Subcutaneous abdominal adipose tissue (tissue), 5 donors: Measurements from ENCODE around the gene RXRA.

Experiments
- H3K27ac ChIP-seq: one replicate; pipeline ENCODE4 v1.7.0; 2013; ENCODE audit warnings: low read depth, mild to moderate bottlenecking, inconsistent platforms, low read length, moderate library complexity
- H3K27me3 ChIP-seq, 5 donors: one replicate each; pipeline ENCODE4 v1.7.0; 2013; ENCODE audit warnings: low read length in 5 of 5, inconsistent platforms in 1 of 5; ENCODE audit not compliant: control insufficient read depth in 5 of 5, insufficient read depth in 4 of 5
- H3K36me3 ChIP-seq, 5 donors: one replicate each; pipeline ENCODE4 v1.7.0; 2013; ENCODE audit warnings: low read length in 5 of 5; ENCODE audit not compliant: control insufficient read depth in 5 of 5, insufficient read depth in 5 of 5
- H3K4me1 ChIP-seq, 5 donors: one replicate each; pipeline ENCODE4 v1.7.0; 2013; ENCODE audit warnings: low read length in 5 of 5, mild to moderate bottlenecking in 3 of 5, moderate library complexity in 1 of 5; ENCODE audit not compliant: control insufficient read depth in 5 of 5, insufficient read depth in 5 of 5
- H3K4me3 ChIP-seq, 5 donors: one replicate each; pipeline ENCODE4 v1.7.0; 2013; ENCODE audit warnings: low read length in 5 of 5, low read depth in 1 of 5
- H3K9ac ChIP-seq, 5 donors: one replicate each; pipeline ENCODE4 v1.7.0; 2013; ENCODE audit warnings: low read length in 5 of 5, mild to moderate bottlenecking in 4 of 5, moderate library complexity in 3 of 5
- H3K9me3 ChIP-seq, 5 donors: one replicate each; pipeline ENCODE4 v1.7.0; 2013; ENCODE audit warnings: low read length in 5 of 5; ENCODE audit not compliant: control insufficient read depth in 5 of 5
- donor health status: healthy.
- donor health status: healthy.
- donor health status: healthy.
- donor health status: healthy.
- donor health status: healthy.

Gene RXRA

GRCh38 chr9:134378901-134379338 lies 52.7 kb downstream of the RXRA start:
- H3K27me3 ChIP-seq, result no peaks in the 10 kb centered on the region
- peak overlapping the region in 2 of 5 donors; percentile 48 to 51 for H3K9ac ChIP-seq
- H3K36me3 ChIP-seq, result peaks cover 0 to 3% (median 0%) of the 10 kb centered on the region in 5 donors
- H3K4me1 ChIP-seq, result peaks cover 28 to 99% (median 95%) of the 10 kb centered on the region in 5 donors
- peak overlapping the region in 2 of 5 donors; percentile 14 to 32 for H3K4me3 ChIP-seq
- peak overlapping the region; percentile 41 for H3K27ac ChIP-seq
- no peaks in the 10 kb centered on the region for H3K9me3 ChIP-seq

DNA sequence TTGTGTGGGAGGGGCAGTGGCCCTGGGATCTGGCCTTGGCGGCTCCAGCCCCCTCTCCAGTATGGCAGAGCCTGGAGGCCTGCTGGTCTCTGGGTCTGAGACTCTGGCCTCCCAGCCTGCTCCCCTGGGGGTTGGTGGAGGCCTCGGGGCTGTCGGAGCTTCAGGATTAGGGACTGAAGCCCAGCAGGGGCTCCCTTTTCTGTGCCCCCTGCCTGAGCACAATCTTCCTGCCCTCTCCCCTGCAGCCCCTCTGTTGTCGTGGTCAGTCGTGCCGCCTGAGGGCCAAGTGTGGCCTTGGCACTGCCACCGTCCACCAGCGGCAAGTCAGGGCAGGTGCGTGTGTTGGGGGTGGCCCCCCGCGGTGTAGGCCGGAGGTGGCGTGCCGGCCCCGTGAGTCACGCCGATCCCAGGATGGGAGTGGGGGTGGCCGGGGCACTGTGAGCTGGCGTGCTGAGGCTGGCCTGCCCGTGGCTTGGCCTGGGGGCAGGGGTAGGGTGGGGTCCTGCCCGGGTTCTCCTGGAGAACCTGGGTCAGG lies 53.6 kb downstream of the RXRA start:
- no peak overlapping the region for H3K27ac ChIP-seq
- peaks cover 25 to 99% (median 95%) of the 10 kb centered on the region in 5 donors for H3K4me1 ChIP-seq
- H3K27me3 ChIP-seq, result no peaks in the 10 kb centered on the region
- peaks cover 0 to 3% (median 0%) of the 10 kb centered on the region in 5 donors for H3K36me3 ChIP-seq
- no peak overlapping the region for H3K4me3 ChIP-seq
- no peaks in the 10 kb centered on the region for H3K9me3 ChIP-seq
- peak overlapping the region in 2 of 5 donors; percentile 3 to 59 for H3K9ac ChIP-seq

- Histone ChIP-seq H3K4me3 (no peak overlapping the region), H3K27ac (no peak overlapping the region), H3K27me3 (no peaks in the 10 kb centered on the region), H3K4me1 (peaks cover 22 to 99% (median 96%) of the 10 kb centered on the region in 5 donors), H3K36me3 (peaks cover 0 to 3% (median 0%) of the 10 kb centered on the region in 5 donors), H3K9me3 (no peaks in the 10 kb centered on the region), H3K9ac (no peak overlapping the region)
These were observed 54.5 kb downstream of the RXRA start for GRCh38 chr9:134380542-134381271.

GRCh38 chr9:134381272-134381661 lies 55.0 kb downstream of the RXRA start:
- peak overlapping the region in 1 of 5 donors; percentile 47 for H3K9ac ChIP-seq
- no peak overlapping the region for H3K27ac ChIP-seq
- peaks cover 19 to 99% (median 97%) of the 10 kb centered on the region in 5 donors for H3K4me1 ChIP-seq

DNA sequence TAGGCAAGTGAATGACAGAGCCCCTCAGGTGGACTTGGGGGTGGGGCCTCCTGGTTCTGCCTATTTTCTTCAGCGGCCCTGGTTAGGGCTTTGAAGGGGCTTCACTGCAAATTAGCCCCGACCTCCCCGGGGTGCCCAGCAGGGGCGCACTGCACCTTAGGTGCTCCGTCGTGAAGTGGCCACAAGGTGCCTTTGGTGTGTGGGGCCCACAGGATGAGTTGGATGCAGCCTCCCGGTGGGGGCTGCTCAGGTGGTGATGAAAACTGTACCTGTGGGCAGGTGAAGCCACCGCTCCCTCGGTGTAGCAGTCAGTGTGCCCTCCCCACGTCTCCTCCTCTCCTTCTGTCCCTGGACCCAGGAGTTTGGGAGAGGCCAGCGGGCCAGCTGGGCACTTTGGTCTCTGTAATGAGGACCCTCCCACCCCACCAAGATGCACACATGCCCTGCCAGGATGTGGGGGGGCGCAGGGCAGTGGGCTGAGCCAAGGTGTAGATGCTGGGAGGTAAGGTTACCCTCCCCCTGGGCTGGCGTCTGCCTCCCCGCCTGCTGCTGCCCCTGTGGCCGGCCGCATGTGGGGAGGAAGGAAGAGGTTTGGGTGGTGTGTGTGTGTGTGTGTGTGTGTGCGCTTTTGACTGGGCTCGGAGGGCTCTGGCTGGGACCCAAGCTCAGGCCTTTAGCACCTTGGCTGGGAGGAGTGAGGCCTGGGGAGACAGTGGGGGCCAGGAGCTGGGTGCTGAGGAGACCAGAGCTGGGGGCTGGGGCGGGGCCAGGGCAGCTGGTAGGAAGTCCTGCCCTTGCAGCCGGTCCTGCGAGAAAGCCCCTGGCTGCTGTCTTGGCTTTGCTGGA lies 55.6 kb downstream of the RXRA start:
- Histone ChIP-seq H3K36me3 (peaks cover 0 to 3% (median 0%) of the 10 kb centered on the region in 5 donors), H3K4me3 (no peak overlapping the region), H3K4me1 (peaks cover 15 to 99% (median 97%) of the 10 kb centered on the region in 5 donors), H3K9me3 (no peaks in the 10 kb centered on the region), H3K27ac (no peak overlapping the region), H3K9ac (peak overlapping the region in 3 of 5 donors; percentile 2 to 47 (median 47)), H3K27me3 (no peaks in the 10 kb centered on the region)

More at GRCh38 chr9:134381272-134381661, 55.0 kb downstream of the RXRA start:
- Histone ChIP-seq H3K27me3 (no peaks in the 10 kb centered on the region), H3K36me3 (peaks cover 0 to 3% (median 0%) of the 10 kb centered on the region in 5 donors), H3K9me3 (no peaks in the 10 kb centered on the region), H3K4me3 (no peak overlapping the region)

- Histone ChIP-seq H3K36me3 (peaks cover 0 to 3% (median 0%) of the 10 kb centered on the region in 5 donors), H3K4me3 (no peak overlapping the region), H3K4me1 (peaks cover 14 to 99% (median 97%) of the 10 kb centered on the region in 5 donors), H3K9ac (peak overlapping the region in 3 of 5 donors; percentile 2 to 47 (median 47)), H3K27ac (no peak overlapping the region), H3K9me3 (no peaks in the 10 kb centered on the region), H3K27me3 (no peaks in the 10 kb centered on the region)
These were observed 56.5 kb downstream of the RXRA start for GRCh38 chr9:134382733-134383132.

DNA sequence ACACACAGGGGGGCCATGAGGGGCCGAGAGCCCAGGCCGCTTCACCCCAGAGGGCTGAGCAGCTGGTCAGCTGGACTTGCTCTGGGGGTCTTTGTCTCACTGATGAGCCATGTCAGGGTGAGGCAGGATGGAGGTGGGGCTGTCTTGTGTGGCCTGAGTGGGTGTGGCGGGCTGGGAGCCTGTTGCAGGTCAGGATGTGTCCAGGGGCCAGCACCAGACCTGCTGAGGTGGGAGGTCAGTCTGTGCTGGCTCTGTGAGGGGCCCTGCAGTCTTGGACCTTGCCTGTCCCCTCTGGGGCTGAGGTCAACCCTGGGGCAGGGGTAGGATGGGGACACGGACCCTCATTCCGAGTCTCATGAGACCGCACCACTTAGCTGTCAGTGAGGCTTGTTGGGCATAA lies 56.9 kb downstream of the RXRA start:
- H3K27me3 ChIP-seq, result no peaks in the 10 kb centered on the region
- no peak overlapping the region for H3K27ac ChIP-seq
- H3K9ac ChIP-seq, result peak overlapping the region in 2 of 5 donors; percentile 47
- H3K4me1 ChIP-seq, result peaks cover 15 to 99% (median 95%) of the 10 kb centered on the region in 5 donors
- H3K4me3 ChIP-seq, result no peak overlapping the region
- peaks cover 0 to 3% (median 0%) of the 10 kb centered on the region in 5 donors for H3K36me3 ChIP-seq
- no peaks in the 10 kb centered on the region for H3K9me3 ChIP-seq

DNA sequence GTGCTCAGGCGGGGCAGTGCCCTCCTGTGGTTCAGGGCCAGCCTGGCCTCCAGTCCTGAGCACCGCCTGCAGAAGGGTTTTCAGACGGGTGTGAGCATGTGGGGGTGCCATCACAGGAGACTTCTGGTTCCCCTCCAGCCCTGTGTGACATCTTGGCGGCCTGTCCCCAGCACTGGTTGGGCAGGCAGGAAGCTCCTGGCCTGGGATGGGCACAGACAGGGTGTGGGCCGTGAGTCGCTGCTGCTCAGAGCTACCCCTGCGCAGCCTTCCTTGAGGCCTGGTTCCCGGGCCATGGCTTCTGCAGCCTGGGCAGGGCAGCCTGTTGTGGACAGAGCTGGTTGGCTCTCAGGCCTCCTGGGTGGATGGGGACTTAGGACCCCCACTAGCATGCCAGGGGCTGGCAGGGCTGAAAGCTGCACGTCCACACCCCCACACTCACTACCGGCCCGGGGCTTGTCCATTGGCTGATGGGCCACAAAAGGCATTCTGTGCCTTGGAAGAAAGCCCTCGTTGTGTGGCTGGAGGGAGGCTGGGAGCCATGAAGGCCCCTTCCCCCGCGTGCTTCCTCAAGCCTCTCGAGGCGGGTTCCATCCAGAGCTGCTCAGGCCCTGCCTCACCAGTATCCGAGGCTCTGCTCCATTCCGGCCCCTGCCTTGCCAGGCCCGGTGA lies 58.7 kb downstream of the RXRA start:
- Histone ChIP-seq H3K9ac (peak overlapping the region in 3 of 5 donors; percentile 3 to 30 (median 21)), H3K27ac (no peak overlapping the region), H3K4me3 (no peak overlapping the region), H3K27me3 (no peaks in the 10 kb centered on the region), H3K4me1 (peaks cover 12 to 99% (median 95%) of the 10 kb centered on the region in 5 donors), H3K9me3 (no peaks in the 10 kb centered on the region), H3K36me3 (no peaks in the 10 kb centered on the region)

DNA sequence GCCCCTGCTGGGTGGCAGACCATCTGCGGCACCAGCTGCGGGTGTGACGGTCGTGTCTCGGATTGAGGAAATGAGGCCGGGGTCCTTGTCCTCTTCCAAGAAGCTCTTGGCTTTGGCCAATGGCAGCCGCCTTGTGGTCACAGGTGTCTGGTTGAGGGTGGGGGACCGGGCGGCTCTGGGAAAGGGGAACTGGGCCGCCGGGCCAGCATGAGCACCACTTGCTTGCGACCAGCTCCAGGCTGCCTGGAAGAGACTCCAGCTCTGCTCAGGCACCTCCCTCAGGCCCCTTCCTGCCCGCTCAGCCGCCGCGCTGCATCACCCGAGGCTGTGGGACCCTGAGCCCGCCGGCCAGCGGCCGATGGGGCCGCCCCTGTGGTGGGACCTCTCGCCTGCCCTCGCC lies 59.7 kb downstream of the RXRA start:
- no peak overlapping the region for H3K4me3 ChIP-seq
- no peak overlapping the region for H3K27ac ChIP-seq
- H3K9ac ChIP-seq, result peak overlapping the region in 1 of 5 donors; percentile 30
- H3K4me1 ChIP-seq, result peaks cover 12 to 100% (median 97%) of the 10 kb centered on the region in 5 donors
- no peaks in the 10 kb centered on the region for H3K27me3 ChIP-seq
- no peaks in the 10 kb centered on the region for H3K9me3 ChIP-seq
- no peaks in the 10 kb centered on the region for H3K36me3 ChIP-seq
